ENCODE data around the gene CRTC2.

GRCh38 chr1:153957744-153958110 lies 685 bp downstream of the CRTC2 start:
- TF ChIP-seq CTCF (IDR thresholded peaks at IDR 0.05) = no peak
- no peak for TF ChIP-seq POLR2AphosphoS5 (IDR thresholded peaks at IDR 0.05)

Measured in esophagus muscularis mucosa (tissue), 3 donors.